PC-3 (cell line): ENCODE measurements around the gene ANXA7.

Experiments
- EZH2 ChIP-seq: fragments of 300-600 bp; sonication (generic); IDR thresholded peaks from one replicate; pipeline ENCODE4 v1.6.1; 2017; ENCODE audit warnings: antibody characterized with exemption, mild to moderate bottlenecking, low read length; ENCODE audit not compliant: unreplicated experiment
- TF ChIP-seq, protein P1 (sequence below): fragments of 300-600 bp; sonication (generic); conservative IDR thresholded peaks from 2 replicates; pipeline ENCODE4 v1.5.1; 2017; ENCODE audit warnings: antibody characterized with exemption, low read depth, mild to moderate bottlenecking, low read length

DNA sequence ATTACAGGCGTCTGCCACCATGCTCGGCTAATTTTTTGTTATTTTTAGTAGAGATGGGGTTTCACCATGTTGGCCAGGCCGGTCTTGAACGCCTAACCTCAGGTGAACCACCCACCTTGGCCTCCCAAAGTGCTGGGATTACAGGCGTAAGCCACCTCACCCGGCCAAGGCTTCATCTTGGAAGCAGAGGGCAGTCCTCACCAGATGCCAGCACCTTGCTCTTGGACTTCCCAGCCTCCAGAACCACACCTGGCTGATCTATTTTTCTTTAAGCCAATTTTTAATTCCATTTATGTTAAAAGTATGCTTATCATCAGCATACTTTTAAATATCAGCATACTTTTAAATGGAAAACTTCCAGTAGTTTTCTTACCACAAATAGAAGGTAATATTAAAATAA lies 12.2 kb downstream of the ANXA7 start:
- no peak for TF ChIP-seq EZH2
- TF ChIP-seq, protein P1, sequence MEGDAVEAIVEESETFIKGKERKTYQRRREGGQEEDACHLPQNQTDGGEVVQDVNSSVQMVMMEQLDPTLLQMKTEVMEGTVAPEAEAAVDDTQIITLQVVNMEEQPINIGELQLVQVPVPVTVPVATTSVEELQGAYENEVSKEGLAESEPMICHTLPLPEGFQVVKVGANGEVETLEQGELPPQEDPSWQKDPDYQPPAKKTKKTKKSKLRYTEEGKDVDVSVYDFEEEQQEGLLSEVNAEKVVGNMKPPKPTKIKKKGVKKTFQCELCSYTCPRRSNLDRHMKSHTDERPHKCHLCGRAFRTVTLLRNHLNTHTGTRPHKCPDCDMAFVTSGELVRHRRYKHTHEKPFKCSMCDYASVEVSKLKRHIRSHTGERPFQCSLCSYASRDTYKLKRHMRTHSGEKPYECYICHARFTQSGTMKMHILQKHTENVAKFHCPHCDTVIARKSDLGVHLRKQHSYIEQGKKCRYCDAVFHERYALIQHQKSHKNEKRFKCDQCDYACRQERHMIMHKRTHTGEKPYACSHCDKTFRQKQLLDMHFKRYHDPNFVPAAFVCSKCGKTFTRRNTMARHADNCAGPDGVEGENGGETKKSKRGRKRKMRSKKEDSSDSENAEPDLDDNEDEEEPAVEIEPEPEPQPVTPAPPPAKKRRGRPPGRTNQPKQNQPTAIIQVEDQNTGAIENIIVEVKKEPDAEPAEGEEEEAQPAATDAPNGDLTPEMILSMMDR, result no peak
